Forelimb muscle (tissue), 1 donor: Measurements from ENCODE around the gene VKORC1. TPM values are rescaled to one million over a fixed set of nuclear protein-coding genes. Genes with fewer than 3 reads are reported as not detected.
"Not testable (repeated sequence)": the region's sequence is repeated elsewhere in the genome, so short reads cannot be mapped to it uniquely, and the experiment has no call there.

Experiments
- DNase-seq: peaks from one replicate; pipeline ENCODE4 v3.0.0-alpha.2; 2013; ENCODE audit warnings: low read depth
- polyA plus RNA-seq: library from polyadenylated mRNA; unstranded; fragments of 120-200 nt; gene quantifications from one replicate; pipeline ENCODE4 v1.2.1, GENCODE V29; 2013; ENCODE audit not compliant: insufficient read length

VKORC1 gene
- polyA plus RNA-seq, 1 donor, result 61.3 TPM

GRCh38 chr16:31107465-31107867 is 12.9 kb upstream of the VKORC1 start:
- no peak for DNase-seq

- DNase-seq, result no peak
Measured at GRCh38 chr16:31106509-31107464, 12.2 kb upstream of the VKORC1 start.

GRCh38 chr16:31105677-31106213 is 11.1 kb upstream of the VKORC1 start:
- no peak for DNase-seq

- DNase-seq, result not testable (repeated sequence)
Measured at GRCh38 chr16:31100876-31101641, 6.5 kb upstream of the VKORC1 start.

- no peak for DNase-seq
Measured at GRCh38 chr16:31099860-31100638, 5.5 kb upstream of the VKORC1 start.

GRCh38 chr16:31094088-31094423 is 541 bp downstream of the VKORC1 start:
- no peak for DNase-seq

- no peak for DNase-seq
Measured at GRCh38 chr16:31093132-31093703, 1.4 kb downstream of the VKORC1 start.

GRCh38 chr16:31092330-31092729 is 2.3 kb downstream of the VKORC1 start:
- no peak for DNase-seq

GRCh38 chr16:31090540-31090939 is 4.1 kb downstream of the VKORC1 start:
- no peak for DNase-seq

GRCh38 chr16:31089199-31089598 is 5.4 kb downstream of the VKORC1 start:
- no peak for DNase-seq

- DNase-seq, result no peak
Measured at GRCh38 chr16:31088459-31089183, 6.0 kb downstream of the VKORC1 start, which contains the start of gene PRSS53. PRSS53 (minus strand) TSS chr16:31088943; CDS start chr16:31088809, 134 bp downstream.

- no peak for DNase-seq
Measured at GRCh38 chr16:31087971-31088370, 6.6 kb downstream of the VKORC1 start.

GRCh38 chr16:31087481-31087880 is 7.1 kb downstream of the VKORC1 start:
- no peak for DNase-seq

GRCh38 chr16:31086629-31086906 is 8.0 kb downstream of the VKORC1 start:
- no peak for DNase-seq

- DNase-seq, result no peak
Measured at GRCh38 chr16:31085873-31086628, 8.5 kb downstream of the VKORC1 start.

GRCh38 chr16:31085411-31085810 is 9.2 kb downstream of the VKORC1 start:
- DNase-seq, result no peak

- DNase-seq, result no peak
Measured at GRCh38 chr16:31084584-31085302, 9.9 kb downstream of the VKORC1 start.

GRCh38 chr16:31083981-31084380 is 10.6 kb downstream of the VKORC1 start:
- DNase-seq, result no peak

- DNase-seq, result no peak
Measured at GRCh38 chr16:31083556-31083955, 11.0 kb downstream of the VKORC1 start.
